Gastroesophageal sphincter (tissue), 3 donors: ENCODE results near the gene PADI2.

ENCODE experiments used
- POLR2A ChIP-seq, 2 donors: fragments of 450-650 bp; IDR thresholded peaks; one replicate each; pipeline ENCODE4 v1.6.1; 2017; ENCODE audit warnings: antibody characterized with exemption in 2 of 2, mild to moderate bottlenecking in 2 of 2, moderate library complexity in 1 of 2
- TF ChIP-seq, protein P1 (sequence below), 4 experiments: fragments of 200-600 bp in 2 of 4; fragments of 450-650 bp in 2 of 4; sonication (generic) in 1 of 4; IDR thresholded peaks; one replicate each; pipeline ENCODE4 v1.5.1; 2017 to 2019; ENCODE audit warnings: antibody characterized with exemption in 4 of 4, mild to moderate bottlenecking in 2 of 4, moderate library complexity in 2 of 4

DNA sequence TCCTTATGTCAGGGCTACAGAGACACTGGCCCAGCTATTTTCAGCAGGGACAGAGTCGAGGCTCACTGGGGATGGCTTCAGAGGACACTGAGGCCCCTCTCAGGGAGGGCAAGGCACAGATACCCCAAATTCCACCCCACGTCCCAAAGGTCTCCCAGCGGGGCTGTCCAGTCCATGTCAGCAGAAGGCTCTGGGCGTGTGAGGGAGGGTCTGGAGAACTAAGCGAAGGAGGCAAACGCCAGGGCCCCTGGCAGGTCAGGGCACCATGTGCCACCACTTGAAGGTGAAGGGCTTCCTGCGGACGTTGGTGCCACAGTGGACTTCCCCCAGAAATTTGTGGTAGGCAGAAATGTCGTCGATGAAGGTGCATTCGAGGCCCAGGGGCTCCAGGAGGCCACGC is 50.5 kb downstream of the PADI2 start:
- TF ChIP-seq, protein P1, sequence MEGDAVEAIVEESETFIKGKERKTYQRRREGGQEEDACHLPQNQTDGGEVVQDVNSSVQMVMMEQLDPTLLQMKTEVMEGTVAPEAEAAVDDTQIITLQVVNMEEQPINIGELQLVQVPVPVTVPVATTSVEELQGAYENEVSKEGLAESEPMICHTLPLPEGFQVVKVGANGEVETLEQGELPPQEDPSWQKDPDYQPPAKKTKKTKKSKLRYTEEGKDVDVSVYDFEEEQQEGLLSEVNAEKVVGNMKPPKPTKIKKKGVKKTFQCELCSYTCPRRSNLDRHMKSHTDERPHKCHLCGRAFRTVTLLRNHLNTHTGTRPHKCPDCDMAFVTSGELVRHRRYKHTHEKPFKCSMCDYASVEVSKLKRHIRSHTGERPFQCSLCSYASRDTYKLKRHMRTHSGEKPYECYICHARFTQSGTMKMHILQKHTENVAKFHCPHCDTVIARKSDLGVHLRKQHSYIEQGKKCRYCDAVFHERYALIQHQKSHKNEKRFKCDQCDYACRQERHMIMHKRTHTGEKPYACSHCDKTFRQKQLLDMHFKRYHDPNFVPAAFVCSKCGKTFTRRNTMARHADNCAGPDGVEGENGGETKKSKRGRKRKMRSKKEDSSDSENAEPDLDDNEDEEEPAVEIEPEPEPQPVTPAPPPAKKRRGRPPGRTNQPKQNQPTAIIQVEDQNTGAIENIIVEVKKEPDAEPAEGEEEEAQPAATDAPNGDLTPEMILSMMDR (IDR thresholded peaks at IDR 0.05) = no peak
- TF ChIP-seq POLR2A (IDR thresholded peaks at IDR 0.05) = no peak
